Vagina (tissue), 2 donors: ENCODE results near the gene CCT6A.

Experiments
- POLR2A ChIP-seq, 2 donors: fragments of 450-650 bp; IDR thresholded peaks; one replicate each; pipeline ENCODE4 v1.6.1; 2017; ENCODE audit warnings: antibody characterized with exemption in 2 of 2, mild to moderate bottlenecking in 2 of 2, moderate library complexity in 2 of 2
- TF ChIP-seq, protein P1 (sequence below), 3 experiments: fragments of 450-650 bp in 2 of 3; fragments of 200-600 bp in 1 of 3; sonication (generic) in 1 of 3; IDR thresholded peaks; one replicate each; pipeline ENCODE4 v1.5.1; 2017 to 2019; ENCODE audit warnings: antibody characterized with exemption in 3 of 3, mild to moderate bottlenecking in 2 of 3, moderate library complexity in 2 of 3

DNA sequence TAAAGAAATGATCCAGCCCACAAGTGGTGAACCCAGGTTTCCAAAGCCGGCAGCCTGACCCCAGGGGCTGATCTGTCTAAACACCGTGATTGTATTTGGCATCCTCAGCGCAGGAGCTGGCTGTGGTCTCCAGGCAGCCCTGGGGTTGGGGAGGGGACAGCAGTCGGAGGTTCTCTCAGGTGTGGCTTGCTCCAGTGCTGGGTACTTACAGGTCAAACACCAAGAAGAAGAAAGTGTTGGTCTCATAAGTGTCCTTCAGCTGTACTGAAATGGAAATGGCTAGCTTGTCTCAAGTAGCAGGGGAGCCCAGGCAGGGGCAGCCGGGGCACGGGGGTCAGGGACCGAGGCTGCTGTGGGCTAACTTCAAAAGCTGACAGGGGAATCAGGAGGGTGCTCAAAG lies 35.2 kb downstream of the CCT6A start:
- TF ChIP-seq, protein P1, sequence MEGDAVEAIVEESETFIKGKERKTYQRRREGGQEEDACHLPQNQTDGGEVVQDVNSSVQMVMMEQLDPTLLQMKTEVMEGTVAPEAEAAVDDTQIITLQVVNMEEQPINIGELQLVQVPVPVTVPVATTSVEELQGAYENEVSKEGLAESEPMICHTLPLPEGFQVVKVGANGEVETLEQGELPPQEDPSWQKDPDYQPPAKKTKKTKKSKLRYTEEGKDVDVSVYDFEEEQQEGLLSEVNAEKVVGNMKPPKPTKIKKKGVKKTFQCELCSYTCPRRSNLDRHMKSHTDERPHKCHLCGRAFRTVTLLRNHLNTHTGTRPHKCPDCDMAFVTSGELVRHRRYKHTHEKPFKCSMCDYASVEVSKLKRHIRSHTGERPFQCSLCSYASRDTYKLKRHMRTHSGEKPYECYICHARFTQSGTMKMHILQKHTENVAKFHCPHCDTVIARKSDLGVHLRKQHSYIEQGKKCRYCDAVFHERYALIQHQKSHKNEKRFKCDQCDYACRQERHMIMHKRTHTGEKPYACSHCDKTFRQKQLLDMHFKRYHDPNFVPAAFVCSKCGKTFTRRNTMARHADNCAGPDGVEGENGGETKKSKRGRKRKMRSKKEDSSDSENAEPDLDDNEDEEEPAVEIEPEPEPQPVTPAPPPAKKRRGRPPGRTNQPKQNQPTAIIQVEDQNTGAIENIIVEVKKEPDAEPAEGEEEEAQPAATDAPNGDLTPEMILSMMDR (IDR thresholded peaks at IDR 0.05), result no peak
- TF ChIP-seq POLR2A (IDR thresholded peaks at IDR 0.05), result no peak
